ENCODE results near the gene ZSWIM6.

The ZSWIM6 gene

DNA sequence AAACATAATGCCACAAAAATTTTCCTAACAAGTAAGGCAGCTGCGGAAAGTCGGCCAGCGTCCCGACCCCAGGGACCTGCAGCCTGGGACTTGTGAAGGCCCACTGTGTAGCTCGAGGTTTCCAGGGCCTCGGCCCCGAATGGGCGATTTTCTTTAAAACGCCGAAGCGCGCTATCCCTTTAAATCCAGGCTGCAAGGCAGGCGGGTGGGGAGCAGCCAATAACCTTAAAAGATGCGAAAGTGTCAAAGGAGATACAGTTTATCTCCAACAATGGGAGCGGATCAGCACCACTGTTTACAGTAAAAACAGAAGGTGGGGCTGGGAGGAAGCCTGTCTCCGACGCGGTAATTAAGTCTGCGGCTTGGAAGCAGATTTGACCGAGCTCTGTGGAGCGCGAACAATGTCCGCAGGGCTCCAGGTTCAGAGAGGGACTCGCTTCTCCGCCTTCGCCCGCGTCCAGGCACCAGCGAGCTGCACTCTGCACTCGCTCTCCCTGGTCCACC is 1.7 kb upstream of the ZSWIM6 start:
- no peak for DNase-seq (ENCODE audit: extremely low spot score, insufficient read length, low read depth)
- peak; percentile 72 for FAIRE-seq

- FAIRE-seq = peak; percentile 54
- no peak for DNase-seq (ENCODE audit: extremely low spot score, insufficient read length, low read depth)
These were observed 1.1 kb upstream of the ZSWIM6 start for GRCh38 chr5:61330845-61331406.

GRCh38 chr5:61332358-61332749 is 296 bp downstream of the ZSWIM6 start:
- FAIRE-seq = no peak
- no peak for DNase-seq (ENCODE audit: extremely low spot score, insufficient read length, low read depth)

- no peak for FAIRE-seq
- no peak for DNase-seq (ENCODE audit: extremely low spot score, insufficient read length, low read depth)
These were observed 828 bp downstream of the ZSWIM6 start for GRCh38 chr5:61332851-61333320.

GRCh38 chr5:61333321-61333953 is 1.4 kb downstream of the ZSWIM6 start:
- no peak for DNase-seq (ENCODE audit: extremely low spot score, insufficient read length, low read depth)

DNA sequence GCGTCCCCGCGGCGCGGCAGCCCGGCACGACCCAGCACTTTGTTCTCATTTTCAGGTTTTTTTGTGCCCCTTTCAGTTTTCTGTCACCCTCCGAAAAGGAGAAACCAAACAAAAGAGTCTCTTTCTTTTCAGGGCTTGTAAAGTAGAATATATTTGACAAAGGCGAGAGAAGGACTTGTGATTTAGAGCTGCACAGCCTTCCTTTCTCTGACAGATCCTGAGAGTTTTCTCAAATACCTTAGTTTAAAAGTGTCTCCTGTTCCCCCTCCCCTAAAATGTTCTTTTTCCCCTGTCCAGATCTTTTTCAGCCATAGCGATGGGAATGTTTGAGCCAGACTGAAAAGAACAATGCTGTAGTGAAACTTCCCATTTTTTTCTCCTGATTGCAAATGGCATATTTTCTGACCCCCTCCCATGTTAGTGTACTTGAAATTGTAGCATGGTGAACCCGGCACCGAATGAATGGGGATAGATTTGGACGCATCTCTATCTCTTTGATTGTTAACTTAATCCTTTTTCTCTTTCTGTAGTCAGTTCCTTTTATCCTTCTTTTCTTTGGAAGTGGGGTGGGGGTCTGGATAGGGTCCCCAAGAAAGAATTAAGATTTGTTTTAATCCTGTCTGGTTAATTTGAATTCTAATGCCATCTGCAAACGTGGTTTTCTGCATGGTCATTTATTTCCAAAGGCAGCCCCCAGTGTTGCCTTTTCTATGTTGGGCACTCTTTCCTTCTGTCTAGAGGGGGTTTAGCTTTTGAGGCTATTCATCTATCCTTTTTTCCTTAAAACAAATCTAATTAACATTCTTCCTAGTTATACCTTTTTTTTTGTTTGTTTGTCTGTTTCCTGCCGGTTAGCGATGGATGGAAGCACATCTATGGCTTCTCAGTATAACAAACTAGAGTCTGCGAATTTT is 2.2 kb downstream of the ZSWIM6 start:
- FAIRE-seq (no peak), DNase-seq (ENCODE audit: extremely low spot score, insufficient read length, low read depth) (no peak)

More at GRCh38 chr5:61333321-61333953, 1.4 kb downstream of the ZSWIM6 start:
- FAIRE-seq = no peak

DNA sequence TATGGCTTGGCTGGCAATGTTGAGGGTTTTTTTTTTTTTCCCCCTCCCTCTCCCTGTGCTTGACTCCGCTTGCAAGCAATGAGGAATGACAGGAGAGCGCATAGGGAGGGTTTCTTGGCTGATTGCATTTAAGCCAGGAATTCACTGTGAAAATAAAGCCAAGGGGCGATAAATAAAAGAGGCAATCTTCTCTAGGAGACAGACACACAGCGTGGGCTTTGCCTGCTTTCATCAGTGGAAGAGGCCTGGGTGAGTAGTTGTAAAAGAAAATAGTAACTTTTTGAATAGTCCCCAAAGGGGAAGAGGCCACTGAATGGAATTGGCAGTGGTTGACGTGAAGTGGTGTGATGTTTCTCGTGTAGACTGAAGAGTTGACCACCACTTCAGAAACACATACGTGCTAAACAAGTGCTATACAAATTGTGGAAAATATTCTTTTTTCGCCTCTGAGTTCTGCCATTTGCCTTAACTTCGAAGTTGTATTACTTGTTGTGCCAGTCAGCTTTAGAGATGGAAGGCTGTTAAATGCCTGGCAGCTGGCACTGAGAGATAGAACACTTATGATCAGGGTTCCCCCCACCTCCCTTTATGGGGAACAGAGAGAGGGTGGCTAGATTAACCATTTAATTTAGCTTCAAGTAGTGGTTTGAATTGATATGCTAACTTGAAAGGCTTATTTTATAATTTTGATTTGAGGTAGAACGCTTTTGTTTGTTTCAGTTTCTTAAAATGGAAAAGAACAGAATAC is 3.0 kb downstream of the ZSWIM6 start:
- FAIRE-seq (no peak), DNase-seq (ENCODE audit: extremely low spot score, insufficient read length, low read depth) (no peak)

DNA sequence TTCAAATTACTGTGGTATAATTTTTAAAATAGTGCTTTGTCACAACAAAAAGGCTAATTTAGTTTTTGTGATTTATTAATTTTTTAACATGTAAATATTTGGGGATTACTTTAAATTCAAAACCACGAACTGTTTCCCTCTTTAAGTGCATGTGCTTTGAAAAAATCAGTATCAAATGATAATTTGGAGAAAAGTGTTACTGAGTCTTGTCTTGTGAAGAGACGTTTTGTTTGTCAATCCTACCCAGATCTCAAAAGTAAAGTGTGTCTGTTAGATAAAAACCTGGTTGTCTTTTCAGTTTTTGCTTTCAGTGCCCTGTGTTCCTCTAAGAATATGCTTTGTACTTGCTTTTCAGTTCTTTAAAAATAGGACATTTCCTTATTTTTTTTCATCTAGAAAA is 7.7 kb downstream of the ZSWIM6 start:
- FAIRE-seq = no peak
- no peak for DNase-seq (ENCODE audit: extremely low spot score, insufficient read length, low read depth)

DNA sequence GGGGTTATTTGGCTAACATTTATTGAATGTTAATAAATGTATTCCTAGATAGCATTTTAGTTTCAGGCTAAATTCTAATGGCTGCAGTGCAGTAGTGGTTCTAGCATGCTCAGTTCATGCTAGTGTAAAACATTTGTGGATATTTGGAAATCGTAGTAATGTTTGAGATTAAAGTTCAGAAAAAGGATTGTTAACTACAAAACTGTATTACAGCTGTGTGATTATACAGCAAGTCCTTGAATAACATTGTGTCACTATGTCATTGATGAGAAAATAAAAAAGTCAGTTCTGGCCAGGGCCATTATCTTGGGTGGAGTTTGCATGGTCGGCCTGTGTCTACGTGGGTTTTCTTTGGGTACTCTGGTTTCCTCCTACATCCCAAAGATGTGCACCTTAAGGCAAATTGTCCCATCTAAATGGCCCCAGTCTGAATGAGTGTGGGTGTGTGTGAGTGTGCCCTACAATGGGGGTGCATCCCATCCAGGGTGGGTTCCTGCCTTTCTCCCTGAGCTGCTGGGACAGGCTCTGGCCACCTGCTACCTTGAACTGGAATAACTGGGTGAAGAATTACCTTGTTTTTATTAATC is 8.8 kb downstream of the ZSWIM6 start:
- FAIRE-seq (no peak), DNase-seq (ENCODE audit: extremely low spot score, insufficient read length, low read depth) (no peak)

- FAIRE-seq = no peak
These were observed 10.0 kb downstream of the ZSWIM6 start for GRCh38 chr5:61342071-61342501.

DNA sequence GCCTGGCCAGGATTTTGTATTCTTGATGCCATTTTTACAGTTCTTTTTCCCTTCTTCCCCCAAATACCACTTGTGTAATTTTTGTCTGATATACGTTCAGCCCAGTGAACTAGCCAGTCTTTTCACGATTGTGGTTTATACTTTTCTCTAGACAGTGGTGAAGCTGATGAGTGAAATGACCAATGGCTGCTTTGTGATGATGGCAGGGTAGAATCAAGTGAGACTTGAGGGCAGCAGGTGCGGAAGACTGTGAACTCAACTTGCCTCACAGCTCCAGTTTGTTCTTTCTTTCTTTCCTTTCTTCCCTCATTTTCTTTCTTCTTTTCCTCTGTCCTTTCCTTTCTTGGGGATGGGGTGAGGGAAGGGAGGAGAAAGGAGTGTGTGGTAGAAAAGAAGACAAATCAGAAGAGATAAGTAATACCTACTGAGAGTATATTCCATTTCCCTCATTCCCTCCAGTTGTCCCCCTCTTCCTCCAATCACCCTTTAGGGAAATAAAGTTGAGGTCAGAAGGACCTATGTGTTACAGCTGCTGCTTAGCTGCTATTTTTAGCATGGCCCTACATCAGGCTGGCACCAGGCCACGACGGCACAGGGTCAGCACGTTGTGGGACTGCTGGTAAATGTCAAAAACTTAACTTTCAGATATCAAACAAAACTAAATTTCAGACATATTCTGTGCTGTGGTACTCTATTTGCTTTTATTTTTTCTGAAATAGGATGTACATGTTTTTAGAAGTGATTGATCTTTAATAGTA is 12.3 kb downstream of the ZSWIM6 start:
- no peak for DNase-seq (ENCODE audit: extremely low spot score, insufficient read length, low read depth)
- no peak for FAIRE-seq

More at GRCh38 chr5:61342071-61342501, 10.0 kb downstream of the ZSWIM6 start:
- DNase-seq (ENCODE audit: extremely low spot score, insufficient read length, low read depth) = no peak

GRCh38 chr5:61346511-61346910 is 14.5 kb downstream of the ZSWIM6 start:
- FAIRE-seq (no peak), DNase-seq (ENCODE audit: extremely low spot score, insufficient read length, low read depth) (no peak)

- no peak for DNase-seq (ENCODE audit: extremely low spot score, insufficient read length, low read depth)
- FAIRE-seq = no peak
These were observed 15.0 kb downstream of the ZSWIM6 start for GRCh38 chr5:61347080-61347479.

- DNase-seq (ENCODE audit: extremely low spot score, insufficient read length, low read depth) (no peak), FAIRE-seq (no peak)
These were observed 16.4 kb downstream of the ZSWIM6 start for GRCh38 chr5:61348447-61348846.

GRCh38 chr5:61349935-61350334 is 17.9 kb downstream of the ZSWIM6 start:
- no peak for DNase-seq (ENCODE audit: extremely low spot score, insufficient read length, low read depth)
- no peak for FAIRE-seq

- no peak for FAIRE-seq
These were observed 18.5 kb downstream of the ZSWIM6 start for GRCh38 chr5:61350535-61350934.

DNA sequence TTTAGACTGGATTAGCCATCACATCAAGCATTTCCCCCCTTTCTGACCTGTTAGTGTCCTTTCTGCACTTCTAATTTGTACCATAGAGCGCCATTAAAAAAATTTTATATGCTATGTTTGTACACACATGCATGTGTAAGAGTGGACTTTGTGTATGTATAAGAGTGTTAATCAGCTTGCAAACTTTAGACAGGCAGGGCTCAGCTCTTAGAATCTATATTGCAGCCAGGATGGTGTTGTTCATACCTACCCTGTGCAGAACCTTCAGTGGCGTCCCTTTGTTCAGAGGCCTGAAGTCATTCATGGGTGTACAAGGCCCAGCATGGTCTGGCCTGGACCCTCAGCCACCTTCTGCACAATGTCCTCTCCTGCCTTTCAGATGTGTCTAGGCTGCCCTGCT is 19.7 kb downstream of the ZSWIM6 start:
- DNase-seq (ENCODE audit: extremely low spot score, insufficient read length, low read depth) (no peak), FAIRE-seq (no peak)

More at GRCh38 chr5:61350535-61350934, 18.5 kb downstream of the ZSWIM6 start:
- DNase-seq (ENCODE audit: extremely low spot score, insufficient read length, low read depth) = no peak

DNA sequence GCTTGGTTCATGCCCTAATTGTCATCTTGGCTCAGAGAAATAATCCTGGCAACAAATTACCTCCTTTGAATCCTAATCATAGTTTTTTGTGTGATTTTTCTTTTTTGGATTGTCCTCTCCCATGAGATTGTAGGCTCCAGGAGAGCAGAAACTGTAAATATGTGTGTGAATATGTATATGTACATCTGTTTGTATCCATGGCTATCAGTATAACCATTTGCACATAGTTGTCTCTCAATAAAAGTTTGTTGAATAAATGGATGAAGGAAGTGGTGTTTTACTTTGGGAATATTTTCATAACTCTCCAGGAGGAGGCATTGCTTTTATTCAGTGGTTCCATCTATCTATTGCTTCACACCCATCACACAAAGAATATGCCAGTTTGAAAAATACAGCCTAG is 20.1 kb downstream of the ZSWIM6 start:
- FAIRE-seq (no peak), DNase-seq (ENCODE audit: extremely low spot score, insufficient read length, low read depth) (no peak)

DNA sequence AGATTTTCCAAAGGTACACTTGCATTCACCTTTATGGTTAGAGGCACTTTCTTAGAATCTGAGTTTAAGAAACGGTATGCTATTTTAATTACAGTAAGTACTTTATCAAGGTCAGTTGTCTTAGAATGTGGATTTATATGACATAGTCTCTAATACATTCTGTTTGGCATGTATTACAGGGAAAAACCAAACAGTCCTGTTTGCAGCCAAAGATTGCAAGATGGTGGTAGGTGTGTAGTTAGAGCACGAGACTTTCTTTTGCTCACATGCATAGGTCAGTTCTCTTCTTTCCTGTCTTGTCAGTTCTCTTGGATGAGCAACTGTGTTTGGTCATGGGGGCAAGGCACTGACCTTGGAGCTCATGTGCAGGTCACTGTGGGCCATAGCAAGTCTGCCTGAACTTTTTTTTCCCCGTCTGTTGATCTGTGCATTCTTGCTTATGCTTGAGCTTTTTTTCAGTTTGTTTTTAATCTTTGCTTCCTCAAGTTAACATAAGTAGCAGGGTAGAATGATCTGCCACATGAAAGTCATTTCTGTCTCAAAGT is 20.6 kb downstream of the ZSWIM6 start:
- DNase-seq (ENCODE audit: extremely low spot score, insufficient read length, low read depth) (no peak), FAIRE-seq (no peak)
